G401.6 (cell line): ENCODE data around the gene S100A13.
"Not testable (repeated sequence)": the region's sequence is repeated elsewhere in the genome, so short reads cannot be mapped to it uniquely, and the experiment has no call there.

Experiments used
- FAIRE-seq: peaks from 2 replicates; lab custom pipeline; 2012; peaks lifted over from hg19 to GRCh38; lab: Jason Lieb, UNC

Gene S100A13

DNA sequence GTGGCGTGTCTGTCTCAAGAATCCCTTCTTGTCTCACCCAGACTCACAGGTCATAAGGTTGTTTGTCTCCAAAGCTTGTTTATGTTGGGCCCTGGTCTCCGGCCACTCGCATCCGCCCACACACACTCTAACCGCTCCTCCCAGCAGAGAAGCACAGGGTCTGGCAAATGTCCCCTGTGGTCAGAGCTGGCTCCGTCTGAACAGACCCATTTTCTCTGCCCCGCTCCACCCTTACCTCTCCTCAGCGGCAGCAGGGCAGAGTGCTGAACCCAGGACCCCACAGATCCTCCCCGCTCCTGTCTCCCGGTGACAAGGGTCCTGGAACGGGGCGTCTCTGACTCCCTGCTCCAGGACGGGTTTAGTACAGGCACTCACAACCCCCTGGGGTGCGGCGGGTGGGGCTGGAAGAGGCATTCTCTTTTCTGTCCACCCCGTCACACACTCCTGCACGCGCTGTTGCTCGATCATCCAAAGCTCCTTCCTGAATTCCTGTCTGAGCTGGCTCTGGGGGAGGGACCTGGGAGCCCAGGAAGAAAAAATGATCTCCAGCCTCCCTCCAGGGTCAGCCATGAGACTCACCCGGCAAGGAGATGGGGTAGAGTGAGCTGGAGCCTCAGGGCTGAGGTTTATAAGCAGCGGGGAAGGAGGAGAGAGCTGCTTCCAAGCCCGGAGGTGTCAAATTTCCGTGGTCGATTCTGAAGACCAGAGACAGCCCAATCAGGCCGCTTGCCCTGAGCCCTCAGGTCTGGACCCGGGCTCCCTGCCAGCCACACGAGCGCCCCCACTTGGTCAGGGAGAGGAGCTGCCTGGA lies at the start of gene S100A13:
Gene S100A13 (minus strand): TSS at position 602 of the 811 bp plus-strand sequence. CDS start 1,033 bp downstream, outside the sequence.
- peak; percentile 95 for FAIRE-seq

DNA sequence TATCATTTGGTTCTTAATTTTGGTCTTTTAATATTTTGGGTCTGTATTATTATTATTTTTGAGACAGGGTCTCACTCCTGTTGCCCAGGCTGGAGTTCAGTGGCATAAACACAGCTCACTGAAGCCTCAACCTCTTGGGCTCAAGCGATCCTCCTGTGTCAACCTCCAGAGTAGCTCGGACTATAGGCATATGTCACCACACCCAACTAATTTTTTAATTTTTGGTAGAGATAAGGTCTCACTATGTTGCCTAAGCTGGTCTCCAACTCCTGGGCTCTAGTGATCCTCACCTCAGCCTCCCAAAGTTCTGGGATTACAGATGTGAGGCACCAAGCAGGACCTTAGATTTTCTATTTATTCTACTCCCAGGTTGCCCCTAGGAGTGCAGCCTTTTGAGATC lies 46.2 kb upstream of the S100A13 start:
- FAIRE-seq, result no peak

- not testable (repeated sequence) for FAIRE-seq
Measured at GRCh38 chr1:153671628-153672353, 44.5 kb upstream of the S100A13 start.

DNA sequence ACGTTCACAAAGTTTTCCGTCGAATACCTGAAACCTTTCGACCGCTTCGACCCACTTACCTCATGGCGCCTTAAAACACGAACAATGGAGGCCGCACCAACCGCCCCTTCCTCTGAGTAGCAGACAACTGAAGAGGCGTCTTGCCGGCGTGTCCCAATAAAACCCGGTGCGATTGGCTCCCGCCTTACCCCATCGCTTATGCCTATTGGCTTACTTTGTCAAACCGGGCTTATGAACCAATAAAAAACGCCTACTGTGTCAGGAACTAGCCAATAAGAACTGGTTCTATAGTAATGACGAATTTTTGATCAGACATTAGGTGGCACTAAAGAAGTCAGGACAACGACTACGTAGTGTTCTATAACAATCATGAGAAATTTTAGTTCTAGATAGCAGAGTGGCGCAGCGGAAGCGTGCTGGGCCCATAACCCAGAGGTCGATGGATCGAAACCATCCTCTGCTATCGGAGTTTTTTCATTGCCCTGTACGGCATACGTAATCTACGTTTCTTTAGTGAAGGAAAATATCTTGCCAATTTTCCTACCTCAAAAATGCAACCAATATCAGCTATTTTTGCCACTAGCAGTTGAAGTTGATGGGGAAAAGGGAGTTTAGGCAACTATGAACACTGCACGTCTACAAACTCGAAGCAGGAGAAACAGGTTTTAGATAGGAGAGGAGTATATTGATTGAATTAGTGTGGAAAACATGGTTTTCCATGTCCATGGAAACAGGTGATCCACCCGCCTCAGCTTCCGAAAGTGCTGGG lies 43.7 kb upstream of the S100A13 start, which contains the start of gene ILF2:
Gene ILF2 (minus strand): TSS at position 135 of the 769 bp plus-strand sequence. CDS start 71 bp downstream, at position 64.
- peak; percentile 99 for FAIRE-seq

DNA sequence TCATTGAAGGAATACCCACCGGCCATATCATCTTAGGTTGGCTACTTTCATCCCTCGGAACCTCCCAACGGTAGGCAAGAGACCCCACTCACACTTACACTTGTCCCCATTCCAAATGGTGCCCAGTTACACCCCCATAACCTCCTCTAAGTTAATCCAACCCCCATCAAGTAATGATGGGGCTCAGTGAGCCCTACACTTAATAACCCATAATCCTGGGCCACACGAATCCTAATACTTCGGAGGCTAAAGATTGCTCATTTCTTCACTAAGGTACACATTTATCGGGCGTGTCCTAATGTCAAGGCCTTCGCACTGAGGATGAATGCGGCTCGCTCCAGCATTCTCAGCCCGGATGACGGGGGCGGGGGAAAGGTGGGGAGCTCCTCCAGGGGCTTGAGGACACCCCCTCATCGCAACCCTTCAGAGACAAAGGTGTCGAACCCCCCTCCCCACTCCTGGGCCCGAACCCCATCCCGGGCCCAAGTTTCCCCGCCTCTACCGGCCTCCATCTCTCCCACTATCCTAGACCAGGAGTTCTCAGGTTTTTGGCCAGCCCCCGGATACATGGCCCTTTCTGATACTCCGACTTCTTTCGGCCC lies 43.1 kb upstream of the S100A13 start:
- FAIRE-seq, result no peak

GRCh38 chr1:153669606-153670005 lies 42.3 kb upstream of the S100A13 start:
- FAIRE-seq, result no peak

- FAIRE-seq, result not testable (repeated sequence)
Measured at GRCh38 chr1:153668672-153669071, 41.4 kb upstream of the S100A13 start.

DNA sequence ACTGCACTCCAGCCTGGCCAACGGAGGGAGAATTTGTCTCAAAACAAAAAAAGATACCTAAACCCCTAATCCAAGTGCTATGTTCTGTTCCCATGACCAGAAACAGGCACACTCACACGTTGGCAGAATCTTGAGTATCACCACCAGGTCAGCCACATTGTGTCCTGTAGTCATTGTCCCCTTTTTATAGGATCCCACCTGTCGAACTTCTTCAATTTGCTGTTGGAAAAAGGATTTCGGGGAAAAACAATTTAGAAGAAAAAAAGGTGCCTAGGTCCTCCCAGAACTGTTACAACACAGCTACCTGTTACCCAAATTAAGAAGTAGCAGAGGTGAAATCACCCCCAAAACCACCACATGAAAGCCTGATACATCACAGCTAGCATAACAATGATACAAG lies 40.1 kb upstream of the S100A13 start:
- FAIRE-seq, result no peak

GRCh38 chr1:153663211-153663610 lies 35.9 kb upstream of the S100A13 start:
- FAIRE-seq, result no peak

GRCh38 chr1:153662269-153662668 lies 35.0 kb upstream of the S100A13 start:
- no peak for FAIRE-seq

DNA sequence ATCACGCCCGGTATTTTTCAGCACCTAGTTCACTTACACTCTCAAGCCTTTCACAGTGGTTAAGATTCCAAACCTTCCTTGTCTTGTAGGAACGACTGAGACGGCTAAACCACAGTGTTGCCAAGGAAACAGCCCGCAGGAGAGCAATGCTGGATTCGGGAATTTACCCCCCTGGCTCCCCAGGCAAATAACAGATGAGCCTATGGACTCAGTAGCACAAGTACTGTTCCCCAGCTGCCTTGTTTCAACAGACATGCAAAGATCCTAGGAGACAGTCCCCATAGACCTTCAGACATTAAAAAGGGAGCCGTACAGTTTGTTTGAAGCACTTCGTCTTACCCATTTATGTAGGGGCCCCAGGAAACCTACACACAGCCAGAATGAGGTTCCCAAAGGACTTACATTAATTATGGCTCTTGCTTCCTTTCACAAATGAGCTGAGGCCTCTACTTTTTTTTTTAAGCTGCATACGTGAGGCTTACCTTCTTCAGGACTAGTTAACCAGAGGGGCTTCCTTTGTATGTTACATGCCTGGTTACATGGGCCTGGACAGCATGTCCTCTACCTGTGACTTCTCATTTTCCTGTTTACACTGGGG lies 33.9 kb upstream of the S100A13 start:
- FAIRE-seq, result peak; percentile 84

DNA sequence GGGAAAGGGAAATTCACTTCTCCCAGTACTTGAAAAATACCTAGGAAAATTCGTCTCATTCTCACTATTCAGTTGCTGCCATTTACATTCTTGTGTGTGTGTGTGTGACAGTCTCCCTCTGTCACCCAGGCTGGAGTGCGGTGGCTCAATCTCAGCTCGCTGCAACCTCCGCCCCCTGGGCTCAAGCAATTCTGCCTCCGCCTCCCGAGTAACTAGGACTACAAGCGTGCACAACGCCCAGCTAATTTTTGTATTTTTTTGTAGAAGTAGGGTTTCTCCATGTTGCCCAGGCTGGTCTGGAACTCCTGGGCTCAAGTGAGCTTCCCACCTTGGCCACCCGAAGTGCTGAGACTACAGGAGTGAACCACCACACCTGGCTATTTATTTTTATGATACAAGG lies 32.4 kb upstream of the S100A13 start:
- no peak for FAIRE-seq

DNA sequence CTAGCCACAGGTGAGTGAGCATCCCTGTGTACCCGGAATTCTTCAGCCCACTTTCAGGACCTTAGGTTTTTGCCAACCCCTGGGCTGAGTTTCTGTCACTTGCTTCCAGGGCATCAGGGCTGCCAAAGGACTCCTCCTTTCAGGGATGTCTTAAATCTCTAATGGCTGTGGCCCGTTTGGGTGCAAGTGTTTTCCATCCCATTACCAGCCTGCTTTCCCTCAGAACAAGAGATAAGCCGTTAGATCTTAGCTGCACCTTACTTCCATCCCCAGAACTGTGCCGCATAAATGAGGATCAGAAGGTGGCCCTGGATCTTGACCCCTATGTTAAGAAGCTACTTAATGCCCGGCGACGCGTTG lies 31.9 kb upstream of the S100A13 start:
- no peak for FAIRE-seq

GRCh38 chr1:153658400-153659174 lies 31.3 kb upstream of the S100A13 start, which contains the start of gene SNAPIN:
Gene SNAPIN (plus strand): TSS chr1:153658703. CDS start chr1:153658744, 41 bp downstream.
- peak; percentile 69 for FAIRE-seq

DNA sequence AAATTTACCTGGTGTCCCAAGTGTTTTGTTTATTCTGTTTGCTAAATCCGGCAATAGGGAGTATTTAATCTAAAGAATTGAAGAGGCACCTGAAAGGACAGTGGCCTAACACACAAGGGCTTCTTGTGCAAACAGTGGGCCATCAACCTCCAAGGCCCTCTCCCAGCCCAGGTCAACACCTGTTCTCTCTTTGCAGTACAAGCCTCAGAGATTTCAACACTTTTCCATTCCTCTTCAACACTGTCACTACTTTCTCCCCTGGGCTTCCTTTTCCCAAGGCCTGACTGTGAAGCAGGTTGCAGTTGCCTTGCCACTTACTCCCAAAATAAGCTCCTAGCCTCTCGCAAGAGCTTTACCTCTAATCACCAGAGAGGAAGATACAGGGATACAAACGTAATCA lies 28.0 kb upstream of the S100A13 start:
- no peak for FAIRE-seq

- FAIRE-seq, result no peak
Measured at GRCh38 chr1:153652805-153653500, 25.6 kb upstream of the S100A13 start.

DNA sequence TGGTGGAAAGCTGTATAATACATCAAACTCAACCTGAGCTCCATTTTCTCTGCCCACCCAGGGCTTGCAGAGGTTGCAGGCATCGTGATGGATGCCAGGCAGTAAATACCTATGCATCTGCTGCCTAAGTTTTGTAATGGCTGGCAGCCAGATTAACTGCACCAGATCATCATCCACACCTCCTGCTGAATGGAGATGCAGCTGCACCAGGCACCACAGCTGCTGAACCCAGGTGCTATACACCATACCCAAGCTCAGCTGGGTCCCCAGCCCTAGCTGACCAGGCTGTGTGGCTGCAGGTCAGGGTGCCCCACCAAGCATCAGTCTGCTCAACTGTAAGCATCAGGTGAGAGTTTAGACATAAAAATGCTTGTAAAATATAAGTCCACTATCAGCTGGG lies 24.5 kb upstream of the S100A13 start:
- no peak for FAIRE-seq

- FAIRE-seq, result no peak
Measured at GRCh38 chr1:153649863-153650235, 22.5 kb upstream of the S100A13 start.

DNA sequence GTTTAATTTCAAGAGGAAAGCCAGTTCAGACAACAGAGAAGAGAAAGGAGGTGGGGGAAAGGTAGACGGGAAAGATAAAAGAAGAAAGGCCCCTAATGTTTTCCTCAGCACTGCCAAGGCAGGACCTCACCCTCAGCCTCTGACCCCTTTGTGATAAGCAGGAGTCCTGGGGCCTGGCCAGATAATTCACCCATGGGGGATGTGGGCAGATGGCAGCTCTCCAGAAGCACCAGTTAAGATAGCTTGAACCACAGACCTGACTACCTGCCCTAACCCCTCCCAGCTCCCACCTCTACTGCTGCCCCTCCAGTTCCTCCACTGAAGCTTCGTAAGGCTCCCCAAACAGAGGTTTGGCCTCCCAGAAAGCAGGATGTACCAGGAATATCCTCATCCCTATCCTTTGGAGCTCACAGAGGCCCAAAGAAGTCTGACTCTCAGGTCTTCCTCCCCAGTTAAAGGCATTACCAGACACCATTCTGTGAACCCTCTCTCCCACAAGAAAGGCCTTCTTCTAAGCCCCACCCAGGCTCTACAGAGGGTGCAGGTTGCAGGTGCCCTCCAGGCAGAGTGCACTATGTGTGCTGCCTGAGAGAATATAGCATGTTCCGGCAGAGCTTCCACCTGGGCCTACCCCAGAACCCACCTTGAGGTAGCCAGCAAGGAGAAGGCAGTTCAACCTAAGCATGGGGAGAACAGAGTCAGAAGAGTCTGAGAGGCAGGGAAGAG lies 22.0 kb upstream of the S100A13 start:
- no peak for FAIRE-seq
